Tibial nerve (tissue), 4 donors: ENCODE results near the gene ICE1. TPM values are rescaled to one million over a fixed set of nuclear protein-coding genes. Genes with fewer than 3 reads are reported as not detected.
"Not testable (repeated sequence)": the region's sequence is repeated elsewhere in the genome, so short reads cannot be mapped to it uniquely, and the experiment has no call there.

ENCODE experiments used
- DNase-seq, 2 donors: peaks; one replicate each; pipeline ENCODE4 v3.0.0-alpha.2; 2019; ENCODE audit warnings: low spot score in 2 of 2
- H3K27ac ChIP-seq, 4 donors: fragments of 200-600 bp; sonication (generic) in 3 of 4; one replicate each; pipeline ENCODE4 v1.5.1; 2017 to 2019; ENCODE audit warnings: mild to moderate bottlenecking in 1 of 4
- H3K27me3 ChIP-seq, 2 donors: fragments of 200-600 bp; sonication (generic) in 1 of 2; one replicate each; pipeline versions ENCODE4 v1.5.1 to v1.6.0; 2017 to 2019
- H3K36me3 ChIP-seq, 3 donors: fragments of 200-600 bp; sonication (generic); one replicate each; pipeline ENCODE4 v1.5.1; 2018 to 2019
- H3K4me1 ChIP-seq, 4 donors: fragments of 200-600 bp; sonication (generic) in 3 of 4; one replicate each; pipeline ENCODE4 v1.5.1; 2017 to 2019
- H3K4me3 ChIP-seq, 4 donors: fragments of 200-600 bp; sonication (generic) in 3 of 4; one replicate each; pipeline ENCODE4 v1.5.1; 2017 to 2019; ENCODE audit warnings: mild to moderate bottlenecking in 1 of 4, moderate library complexity in 1 of 4
- H3K9me3 ChIP-seq, 4 donors: fragments of 200-600 bp; sonication (generic) in 3 of 4; one replicate each; pipeline ENCODE4 v1.5.1; 2017 to 2019
- CTCF ChIP-seq, 5 experiments: fragments of 200-600 bp in 3 of 5; fragments of 450-650 bp in 2 of 5; sonication (generic) in 3 of 5; IDR thresholded peaks; one replicate each; pipeline ENCODE4 v1.5.1; 2016 to 2019; ENCODE audit warnings: antibody characterized with exemption in 5 of 5, mild to moderate bottlenecking in 3 of 5, moderate library complexity in 2 of 5
- EP300 ChIP-seq, 2 donors: sonication (generic); formaldehyde crosslinking; IDR thresholded peaks; one replicate each; pipeline ENCODE4 v1.6.1; 2017; ENCODE audit warnings: antibody characterized with exemption in 2 of 2, mild to moderate bottlenecking in 1 of 2
- POLR2A ChIP-seq, 2 donors: fragments of 450-650 bp; IDR thresholded peaks; one replicate each; pipeline ENCODE4 v1.6.1; 2017; ENCODE audit warnings: antibody characterized with exemption in 2 of 2, mild to moderate bottlenecking in 2 of 2, moderate library complexity in 2 of 2
- WGBS, 2 donors: methylation state at CpG; one replicate each; pipeline ENCODE4 v1.1.5; 2018; 5-methylcytosine and 5-hydroxymethylcytosine counted together
- total RNA-seq, 4 donors: library from RNA; depleted of rRNA; stranded (reverse); fragments of >200 nt; gene quantifications; one replicate each; pipeline ENCODE4 v1.1.0, GENCODE V29; 2016

Gene ICE1
- total RNA-seq, 4 donors from 2014 or later = 30.9 to 37.5 (median 33.7) TPM

GRCh38 chr5:5385331-5385662, 37.2 kb upstream of the ICE1 start:
- H3K36me3 ChIP-seq = no peaks in the 10 kb centered on the region
- 67 to 73% methylated on average over 8 of the region's 8 CpGs for WGBS, 2 donors
- peak overlapping the region in 1 of 4 donors; percentile 35 for H3K27ac ChIP-seq
- no peaks in the 10 kb centered on the region for H3K4me1 ChIP-seq
- H3K4me3 ChIP-seq = no peak overlapping the region
- no peaks in the 10 kb centered on the region for H3K9me3 ChIP-seq
- H3K27me3 ChIP-seq = no peaks in the 10 kb centered on the region
- no peak for DNase-seq
- TF ChIP-seq EP300 (IDR thresholded peaks at IDR 0.05) (no peak), CTCF (IDR thresholded peaks at IDR 0.05) (no peak), POLR2A (IDR thresholded peaks at IDR 0.05) (no peak)

GRCh38 chr5:5386329-5386728, 36.1 kb upstream of the ICE1 start:
- Histone ChIP-seq H3K9me3 (no peaks in the 10 kb centered on the region), H3K4me1 (no peaks in the 10 kb centered on the region), H3K4me3 (no peak overlapping the region), H3K27me3 (no peaks in the 10 kb centered on the region), H3K27ac (no peak overlapping the region), H3K36me3 (no peaks in the 10 kb centered on the region)
- TF ChIP-seq EP300 (IDR thresholded peaks at IDR 0.05) = no peak
- no peak for TF ChIP-seq CTCF (IDR thresholded peaks at IDR 0.05)
- TF ChIP-seq POLR2A (IDR thresholded peaks at IDR 0.05) = no peak
- 94 to 96% methylated on average over 2 of the region's 2 CpGs for WGBS, 2 donors
- DNase-seq = no peak

- Histone ChIP-seq H3K27me3 (no peaks in the 10 kb centered on the region), H3K4me1 (no peaks in the 10 kb centered on the region), H3K9me3 (no peaks in the 10 kb centered on the region), H3K4me3 (no peak overlapping the region), H3K36me3 (no peaks in the 10 kb centered on the region), H3K27ac (no peak overlapping the region)
- TF ChIP-seq CTCF (IDR thresholded peaks at IDR 0.05) = no peak
- TF ChIP-seq EP300 (IDR thresholded peaks at IDR 0.05) = no peak
- WGBS, 2 donors = 88 to 92% methylated on average over 2 of the region's 2 CpGs
- no peak for DNase-seq
Observed at GRCh38 chr5:5387192-5387591, 35.3 kb upstream of the ICE1 start.

DNA sequence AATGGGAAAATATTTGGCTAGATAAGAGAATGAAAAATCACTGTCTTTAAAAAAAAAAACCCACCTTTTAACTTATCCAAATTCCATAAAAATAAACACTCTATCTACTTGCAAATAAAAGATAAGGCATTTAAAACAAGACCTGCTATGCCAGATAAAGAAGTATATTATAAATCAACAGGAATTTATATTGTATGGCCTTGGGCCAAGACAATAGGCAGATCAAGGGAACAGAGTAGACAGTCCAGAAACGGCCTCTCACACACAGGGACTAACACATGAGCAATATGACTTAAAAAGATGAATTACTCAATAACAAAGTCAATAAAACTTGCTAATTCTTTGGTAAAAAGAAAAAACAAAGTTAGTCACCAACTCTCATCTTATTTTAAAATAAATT, 34.7 kb upstream of the ICE1 start:
- Histone ChIP-seq H3K36me3 (no peaks in the 10 kb centered on the region), H3K4me1 (no peaks in the 10 kb centered on the region), H3K27me3 (no peaks in the 10 kb centered on the region), H3K9me3 (no peaks in the 10 kb centered on the region), H3K4me3 (no peak overlapping the region), H3K27ac (no peak overlapping the region)
- no peak for DNase-seq
- no peak for TF ChIP-seq EP300 (IDR thresholded peaks at IDR 0.05)
- TF ChIP-seq POLR2A (IDR thresholded peaks at IDR 0.05) = no peak
- TF ChIP-seq CTCF (IDR thresholded peaks at IDR 0.05) = no peak
- WGBS, 2 donors = 56 to 79% methylated on average over 1 of the region's 1 CpG

DNA sequence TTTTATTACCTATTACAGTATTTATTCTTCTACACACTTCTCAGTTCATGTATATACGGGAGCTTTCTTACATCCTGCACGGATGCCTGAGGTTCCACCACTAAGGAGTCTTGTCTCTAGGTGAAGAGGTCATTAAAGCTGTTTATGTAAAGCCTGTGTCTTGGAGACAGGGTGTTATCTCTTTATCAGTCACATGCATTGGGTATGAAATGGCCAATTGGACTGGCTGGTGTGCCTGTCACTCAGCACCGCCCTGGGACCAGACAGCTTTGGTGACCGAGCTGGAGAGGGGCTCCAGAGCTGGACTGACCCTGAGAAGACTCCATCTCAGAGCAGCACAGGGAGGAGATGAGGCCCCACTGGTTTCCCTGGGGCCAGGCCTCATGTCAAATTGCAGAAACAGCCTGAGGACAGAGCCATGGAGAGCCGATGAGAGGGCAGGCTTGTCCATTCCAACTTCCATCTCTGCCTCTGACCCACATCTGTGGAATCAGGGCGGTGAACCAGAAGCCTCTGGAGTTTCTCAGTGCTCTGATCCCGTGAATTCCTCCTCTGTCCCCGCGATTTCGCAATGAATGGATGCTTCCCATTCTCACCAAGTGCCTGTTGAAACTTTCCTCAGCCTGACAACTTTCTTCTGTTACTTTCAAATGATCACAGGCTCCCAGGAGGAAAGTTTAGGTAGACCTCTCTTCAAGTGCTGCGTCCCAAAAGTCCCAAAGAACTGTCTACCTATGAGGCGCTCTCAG, 32.2 kb upstream of the ICE1 start:
- H3K36me3 ChIP-seq, DNase-seq: not testable (repeated sequence)
- WGBS, 2 donors = 86 to 93% methylated on average over 7 to 12 of the region's 12 CpGs

DNA sequence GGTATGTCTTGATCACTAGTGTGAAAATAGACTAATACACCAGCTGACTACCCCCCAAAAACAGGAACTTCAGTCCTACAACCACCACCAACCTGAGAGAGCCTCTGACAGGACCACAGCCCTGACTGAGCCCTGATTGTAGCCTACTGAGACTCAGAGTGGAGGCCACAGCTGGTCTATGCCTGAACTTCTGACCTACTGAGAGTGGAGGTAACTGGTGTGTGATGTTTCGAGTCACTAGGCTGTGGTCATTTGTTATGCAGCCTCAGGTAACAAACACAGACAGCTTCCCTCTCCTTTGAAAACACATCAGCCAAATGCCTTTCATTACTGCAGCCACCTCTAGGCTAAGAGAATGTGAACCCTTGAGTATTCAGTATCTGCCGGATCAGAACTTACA, 30.0 kb upstream of the ICE1 start:
- 96 to 100% methylated on average over 2 of the region's 2 CpGs for WGBS, 2 donors
- H3K27me3 ChIP-seq, H3K4me1 ChIP-seq, H3K4me3 ChIP-seq, DNase-seq, H3K36me3 ChIP-seq, H3K27ac ChIP-seq, H3K9me3 ChIP-seq: not testable (repeated sequence)

More for the DNA sequence above, 32.2 kb upstream of the ICE1 start:
- not testable (repeated sequence) for H3K4me1 ChIP-seq, H3K27me3 ChIP-seq, H3K9me3 ChIP-seq, H3K4me3 ChIP-seq, H3K27ac ChIP-seq
